ENCODE measurements around the gene TMEM14B.

The TMEM14B gene

DNA sequence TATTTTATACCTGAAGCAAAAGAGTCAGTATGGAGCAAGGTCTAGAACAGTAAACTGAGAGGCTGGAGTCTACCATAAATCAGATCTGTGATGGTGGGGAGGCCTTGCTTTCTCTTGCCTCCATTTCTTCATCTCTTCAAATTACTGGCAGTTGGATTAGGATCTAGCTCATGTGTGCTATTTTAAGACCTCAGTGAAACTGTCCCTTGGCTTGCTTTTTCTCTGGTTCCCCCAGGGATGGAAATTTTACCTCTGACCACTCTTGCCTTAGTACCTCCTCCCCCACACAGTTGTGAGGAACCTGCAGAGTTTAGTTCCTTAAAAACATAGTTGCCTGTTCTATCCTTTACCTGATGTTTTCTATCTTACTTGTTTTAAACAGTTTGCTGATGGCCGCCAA, 8.5 kb downstream of the TMEM14B start:
- TF ChIP-seq, protein P1, sequence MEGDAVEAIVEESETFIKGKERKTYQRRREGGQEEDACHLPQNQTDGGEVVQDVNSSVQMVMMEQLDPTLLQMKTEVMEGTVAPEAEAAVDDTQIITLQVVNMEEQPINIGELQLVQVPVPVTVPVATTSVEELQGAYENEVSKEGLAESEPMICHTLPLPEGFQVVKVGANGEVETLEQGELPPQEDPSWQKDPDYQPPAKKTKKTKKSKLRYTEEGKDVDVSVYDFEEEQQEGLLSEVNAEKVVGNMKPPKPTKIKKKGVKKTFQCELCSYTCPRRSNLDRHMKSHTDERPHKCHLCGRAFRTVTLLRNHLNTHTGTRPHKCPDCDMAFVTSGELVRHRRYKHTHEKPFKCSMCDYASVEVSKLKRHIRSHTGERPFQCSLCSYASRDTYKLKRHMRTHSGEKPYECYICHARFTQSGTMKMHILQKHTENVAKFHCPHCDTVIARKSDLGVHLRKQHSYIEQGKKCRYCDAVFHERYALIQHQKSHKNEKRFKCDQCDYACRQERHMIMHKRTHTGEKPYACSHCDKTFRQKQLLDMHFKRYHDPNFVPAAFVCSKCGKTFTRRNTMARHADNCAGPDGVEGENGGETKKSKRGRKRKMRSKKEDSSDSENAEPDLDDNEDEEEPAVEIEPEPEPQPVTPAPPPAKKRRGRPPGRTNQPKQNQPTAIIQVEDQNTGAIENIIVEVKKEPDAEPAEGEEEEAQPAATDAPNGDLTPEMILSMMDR (IDR thresholded peaks at IDR 0.05; ENCODE audit: low read depth, low read length): no peak
- Histone ChIP-seq H3K27ac (no peak overlapping the region), H3K36me3 (peaks cover 79% of the 10 kb centered on the region)

DNA sequence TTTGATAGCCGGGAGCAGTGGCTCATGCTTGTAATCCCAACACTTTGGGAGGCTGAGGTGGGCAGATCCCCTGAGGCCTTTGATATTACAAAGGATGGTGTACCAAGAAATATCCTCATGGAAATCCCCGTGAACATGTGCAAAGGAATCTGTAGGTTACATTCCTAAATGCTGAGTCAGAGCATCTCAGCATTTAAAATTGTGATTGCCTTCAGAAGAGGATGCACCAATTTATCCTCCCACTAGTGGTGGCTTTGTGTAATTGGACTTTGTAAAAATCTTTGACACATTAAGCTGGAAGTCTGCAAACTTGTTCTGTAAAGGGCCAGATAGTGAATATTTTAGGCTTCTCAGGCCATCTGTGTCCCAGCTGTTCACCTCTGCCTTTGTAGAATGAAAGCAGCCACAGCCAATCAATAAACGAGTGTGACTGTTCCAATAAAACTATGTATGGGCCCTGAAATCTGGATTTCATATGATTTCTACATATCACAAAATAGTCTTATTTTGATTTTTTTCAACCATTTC, 11.8 kb downstream of the TMEM14B start:
- TF ChIP-seq, protein P1 (IDR thresholded peaks at IDR 0.05; ENCODE audit: low read depth, low read length): peak; percentile 70
- H3K4me3 ChIP-seq (ENCODE audit: low read depth, low read length): no peak overlapping the region
- peaks cover 78% of the 10 kb centered on the region for H3K36me3 ChIP-seq
- no peak for DNase-seq
- no peaks in the 10 kb centered on the region for H3K27me3 ChIP-seq (ENCODE audit: insufficient read depth, low read depth, severe bottlenecking)
- H3K27ac ChIP-seq: peak overlapping the region; percentile 2
- H3K9me3 ChIP-seq (ENCODE audit: severe bottlenecking): no peaks in the 10 kb centered on the region

More for the DNA sequence above, 8.5 kb downstream of the TMEM14B start:
- Histone ChIP-seq H3K9me3 (ENCODE audit: severe bottlenecking) (no peaks in the 10 kb centered on the region), H3K27me3 (ENCODE audit: insufficient read depth, low read depth, severe bottlenecking) (no peaks in the 10 kb centered on the region), H3K4me3 (ENCODE audit: low read depth, low read length) (no peak overlapping the region)
- DNase-seq: no peak

DNA sequence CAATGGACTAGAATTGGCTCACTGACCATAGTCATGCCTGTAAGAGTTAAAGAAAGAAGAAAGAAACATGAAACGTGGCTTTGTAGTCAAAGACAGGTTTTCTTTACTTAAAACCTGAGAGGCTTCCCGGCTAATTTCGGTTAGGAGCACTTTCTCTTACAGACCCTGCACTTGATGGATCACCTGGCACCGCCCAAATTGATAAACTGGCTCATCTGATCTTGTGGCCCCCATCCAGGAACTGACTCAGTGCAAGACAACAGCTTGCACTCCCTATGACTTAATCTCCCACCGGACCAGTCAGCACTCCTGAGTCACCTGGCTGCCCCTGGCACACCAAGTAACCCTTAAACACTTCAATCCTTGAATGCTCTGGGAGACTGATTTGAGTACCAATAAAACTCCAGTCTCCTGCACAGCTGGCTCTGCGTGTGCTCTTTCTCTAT, 12.3 kb downstream of the TMEM14B start:
- H3K9me3 ChIP-seq (ENCODE audit: severe bottlenecking): no peaks in the 10 kb centered on the region
- no peaks in the 10 kb centered on the region for H3K27me3 ChIP-seq (ENCODE audit: insufficient read depth, low read depth, severe bottlenecking)
- peak overlapping the region; percentile 2 for H3K27ac ChIP-seq
- TF ChIP-seq, protein P1 (IDR thresholded peaks at IDR 0.05; ENCODE audit: low read depth, low read length): no peak
- no peak overlapping the region for H3K4me3 ChIP-seq (ENCODE audit: low read depth, low read length)
- peak; percentile 54 for DNase-seq
- H3K36me3 ChIP-seq: peaks cover 78% of the 10 kb centered on the region

DNA sequence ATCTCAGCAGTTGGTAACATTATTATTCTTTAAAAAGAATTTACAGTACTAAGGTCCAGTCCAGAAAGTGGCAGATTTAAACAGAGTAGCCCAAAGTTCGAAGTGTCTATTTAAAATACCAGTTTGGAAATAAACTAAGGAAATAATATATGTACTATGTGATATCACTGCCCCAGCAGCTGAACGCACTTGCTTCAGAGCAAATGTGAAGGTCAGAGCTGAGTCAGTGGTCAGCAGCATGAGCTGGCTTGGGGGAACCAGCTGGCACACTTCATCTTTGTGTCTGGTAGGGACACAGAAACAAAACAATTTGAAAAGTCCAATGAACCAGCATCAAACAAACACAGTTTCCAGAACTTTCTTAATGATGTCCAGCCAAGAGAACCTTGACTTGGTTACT, 15.4 kb downstream of the TMEM14B start:
- no peak for DNase-seq
- no peak overlapping the region for H3K4me3 ChIP-seq (ENCODE audit: low read depth, low read length)
- H3K27ac ChIP-seq: no peak overlapping the region
- no peaks in the 10 kb centered on the region for H3K27me3 ChIP-seq (ENCODE audit: insufficient read depth, low read depth, severe bottlenecking)
- TF ChIP-seq, protein P1 (IDR thresholded peaks at IDR 0.05; ENCODE audit: low read depth, low read length): no peak
- H3K36me3 ChIP-seq: peaks cover 78% of the 10 kb centered on the region
- no peaks in the 10 kb centered on the region for H3K9me3 ChIP-seq (ENCODE audit: severe bottlenecking)

DNA sequence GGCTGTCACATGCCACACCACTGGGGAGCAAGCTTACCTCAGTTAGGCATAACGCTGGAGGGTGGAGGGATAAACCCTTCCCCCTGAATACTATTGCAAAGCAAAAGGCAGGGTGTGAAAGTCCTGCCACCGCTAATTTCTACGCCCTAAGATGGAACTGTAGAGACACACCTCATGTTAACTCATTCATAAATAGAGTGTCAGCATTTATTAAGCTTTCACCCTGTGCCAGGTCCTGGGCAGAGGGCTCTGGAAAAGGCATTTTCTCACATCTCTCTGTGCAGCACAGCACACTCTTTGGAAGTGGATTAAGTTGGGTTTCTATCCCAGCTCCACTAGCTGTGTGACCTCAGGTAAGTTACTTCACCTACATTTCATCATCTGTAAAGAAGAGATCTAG, 21.8 kb downstream of the TMEM14B start:
- no peaks in the 10 kb centered on the region for H3K27me3 ChIP-seq (ENCODE audit: insufficient read depth, low read depth, severe bottlenecking)
- H3K4me3 ChIP-seq (ENCODE audit: low read depth, low read length): no peak overlapping the region
- no peaks in the 10 kb centered on the region for H3K9me3 ChIP-seq (ENCODE audit: severe bottlenecking)
- H3K36me3 ChIP-seq: peaks cover 94% of the 10 kb centered on the region
- no peak for DNase-seq
- TF ChIP-seq, protein P1 (IDR thresholded peaks at IDR 0.05; ENCODE audit: low read depth, low read length): no peak
- peak overlapping the region; percentile 5; the same call in 1 of the 2 replicates for H3K27ac ChIP-seq

DNA sequence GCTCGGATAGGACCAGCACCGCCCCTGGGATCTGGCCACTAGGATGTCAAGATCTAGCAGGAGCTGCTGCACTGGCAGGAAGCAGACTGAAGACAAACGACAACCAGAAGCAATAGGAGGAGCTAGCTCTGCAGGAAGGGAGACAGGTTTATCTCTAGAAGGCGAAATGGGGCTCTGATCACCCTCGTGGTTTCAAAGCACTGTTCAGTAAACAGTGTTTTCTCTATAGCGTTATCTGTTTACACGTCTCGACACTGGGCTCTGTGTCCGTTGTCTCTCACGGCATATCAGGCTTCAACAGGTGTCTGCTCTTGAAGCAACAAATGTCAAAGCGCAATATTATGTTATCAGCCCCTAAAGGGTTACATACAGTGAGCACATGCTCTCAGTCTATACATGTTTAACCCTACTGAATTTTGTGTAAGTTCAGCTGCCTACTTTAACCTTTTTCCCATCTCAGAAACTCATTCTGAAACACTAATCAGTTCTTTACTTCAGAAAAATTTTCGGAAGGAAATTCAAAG, 23.8 kb downstream of the TMEM14B start:
- Histone ChIP-seq H3K27ac (peak overlapping the region; percentile 3; the same call in 1 of the 2 replicates), H3K27me3 (ENCODE audit: insufficient read depth, low read depth, severe bottlenecking) (no peaks in the 10 kb centered on the region), H3K9me3 (ENCODE audit: severe bottlenecking) (no peaks in the 10 kb centered on the region), H3K4me3 (ENCODE audit: low read depth, low read length) (no peak overlapping the region), H3K36me3 (peaks cover 96% of the 10 kb centered on the region)
- DNase-seq: peak; percentile 29
- TF ChIP-seq, protein P1 (IDR thresholded peaks at IDR 0.05; ENCODE audit: low read depth, low read length): no peak
